ENCODE results near the gene RTP3. TPM values are rescaled to one million over a fixed set of nuclear protein-coding genes. Genes with fewer than 3 reads are reported as not detected.

Gene RTP3
- total and polyA plus RNA-seq, 7 experiments from 2014 or later: not detected

DNA sequence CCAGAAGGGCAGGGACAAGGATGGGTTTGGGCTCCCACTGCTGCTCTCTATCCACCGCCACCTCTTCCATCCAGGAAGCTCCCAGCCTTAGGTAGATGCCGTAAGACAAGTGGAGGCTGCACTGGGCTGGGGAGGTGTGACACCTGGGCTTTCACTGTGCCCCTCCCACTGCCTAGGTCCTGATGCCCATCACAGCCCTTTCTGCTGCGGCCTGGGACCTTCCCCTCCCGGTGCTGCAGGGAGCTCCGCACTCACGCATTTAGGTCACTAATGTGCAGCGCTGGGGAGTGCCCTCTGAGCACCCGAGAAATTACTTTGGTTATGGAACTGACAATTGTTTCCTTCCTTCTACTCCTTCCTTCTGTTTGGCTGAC is 33.9 kb upstream of the RTP3 start:
- peaks cover 0 to 4% (median 0%) of the 10 kb centered on the region in 11 donors for H3K9me3 Mint-ChIP-seq
- DNase-seq (peak in 1 of 9 donors; percentile 10), ATAC-seq (no peak)
- H3K4me1 ChIP-seq (ENCODE audit: control insufficient read depth in 2 of 2, insufficient read depth in 2 of 2, low read length in 2 of 2): no peaks in the 10 kb centered on the region
- H3K27ac ChIP-seq (ENCODE audit: low read depth, low read length): no peak overlapping the region
- no peak overlapping the region for H3K27ac Mint-ChIP-seq
- intact Hi-C loops (cut with micrococcal nuclease): no loop called here
- ChIA-PET CTCF (no interaction called here), POLR2A (no interaction called here)
- no peaks in the 10 kb centered on the region for H3K9me3 ChIP-seq (ENCODE audit: control insufficient read depth in 2 of 3, low read length in 3 of 3)
- peaks cover 0 to 3% of the 10 kb centered on the region in 2 donors for H3K27me3 ChIP-seq (ENCODE audit: control insufficient read depth in 2 of 2, insufficient read depth in 2 of 2, low read length in 2 of 2)
- H3K36me3 Mint-ChIP-seq: no peaks in the 10 kb centered on the region
- H3K4me3 Mint-ChIP-seq: no peak overlapping the region
- H3K4me3 ChIP-seq (ENCODE audit: low read length): no peak overlapping the region
- H3K27me3 Mint-ChIP-seq: peaks cover 37 to 75% (median 43%) of the 10 kb centered on the region in 5 donors
- H3K4me1 Mint-ChIP-seq: peaks cover 0 to 4% (median 0%) of the 10 kb centered on the region in 7 donors
- H3K36me3 ChIP-seq (ENCODE audit: control insufficient read depth in 2 of 3, insufficient read depth in 3 of 3, low read length in 3 of 3): no peaks in the 10 kb centered on the region

- ChIA-PET POLR2A (no interaction called here), CTCF (no interaction called here)
- Histone ChIP-seq H3K27me3 (ENCODE audit: control insufficient read depth in 2 of 2, insufficient read depth in 2 of 2, low read length in 2 of 2) (peaks cover 0 to 3% of the 10 kb centered on the region in 2 donors), H3K9me3 (ENCODE audit: control insufficient read depth in 2 of 3, low read length in 3 of 3) (no peaks in the 10 kb centered on the region), H3K4me1 (ENCODE audit: control insufficient read depth in 2 of 2, insufficient read depth in 2 of 2, low read length in 2 of 2) (no peaks in the 10 kb centered on the region), H3K27ac (ENCODE audit: low read depth, low read length) (no peak within 1 kb of the TSS), H3K4me3 (ENCODE audit: low read length) (no peak within 1 kb of the TSS), H3K36me3 (ENCODE audit: control insufficient read depth in 2 of 3, insufficient read depth in 3 of 3, low read length in 3 of 3) (no peaks in the 10 kb centered on the region)
- Mint-ChIP-seq H3K27ac (no peak within 1 kb of the TSS), H3K9me3 (peaks cover 0 to 4% (median 0%) of the 10 kb centered on the region in 11 donors), H3K36me3 (no peaks in the 10 kb centered on the region), H3K27me3 (peaks cover 37 to 71% (median 40%) of the 10 kb centered on the region in 5 donors), H3K4me3 (no peak within 1 kb of the TSS), H3K4me1 (peaks cover 0 to 4% (median 0%) of the 10 kb centered on the region in 7 donors)
- intact Hi-C loops (cut with micrococcal nuclease): no loop called here
- ATAC-seq (no peak), DNase-seq (peak in 1 of 9 donors; percentile 15)
These were observed 33.2 kb upstream of the RTP3 start, which contains the start of gene LTF for GRCh38 chr3:46464326-46465195. LTF (minus strand) TSS chr3:46464905; CDS start chr3:46464867, 38 bp downstream.

GRCh38 chr3:46465196-46465520 is 32.6 kb upstream of the RTP3 start:
- DNase-seq (no peak), ATAC-seq (no peak)
- CTCF ChIA-PET: no interaction called here
- Histone ChIP-seq H3K36me3 (ENCODE audit: control insufficient read depth in 2 of 3, insufficient read depth in 3 of 3, low read length in 3 of 3) (no peaks in the 10 kb centered on the region), H3K4me3 (ENCODE audit: low read length) (no peak overlapping the region), H3K27ac (ENCODE audit: low read depth, low read length) (no peak overlapping the region), H3K4me1 (ENCODE audit: control insufficient read depth in 2 of 2, insufficient read depth in 2 of 2, low read length in 2 of 2) (no peaks in the 10 kb centered on the region), H3K9me3 (ENCODE audit: control insufficient read depth in 2 of 3, low read length in 3 of 3) (no peaks in the 10 kb centered on the region), H3K27me3 (ENCODE audit: control insufficient read depth in 2 of 2, insufficient read depth in 2 of 2, low read length in 2 of 2) (peaks cover 0 to 3% of the 10 kb centered on the region in 2 donors)
- Mint-ChIP-seq H3K27me3 (peaks cover 33 to 65% (median 40%) of the 10 kb centered on the region in 5 donors), H3K9me3 (peaks cover 0 to 4% (median 0%) of the 10 kb centered on the region in 11 donors), H3K27ac (no peak overlapping the region), H3K4me1 (peaks cover 0 to 4% (median 0%) of the 10 kb centered on the region in 7 donors), H3K4me3 (no peak overlapping the region), H3K36me3 (no peaks in the 10 kb centered on the region)
- POLR2A ChIA-PET: no interaction called here
- intact Hi-C loops (cut with micrococcal nuclease): no loop called here

- no peaks in the 10 kb centered on the region for H3K4me1 ChIP-seq (ENCODE audit: control insufficient read depth in 2 of 2, insufficient read depth in 2 of 2, low read length in 2 of 2)
- peaks cover 0 to 4% (median 0%) of the 10 kb centered on the region in 7 donors for H3K4me1 Mint-ChIP-seq
- H3K36me3 Mint-ChIP-seq: no peaks in the 10 kb centered on the region
- H3K4me3 ChIP-seq (ENCODE audit: low read length): no peak overlapping the region
- intact Hi-C loops (cut with micrococcal nuclease): no loop called here
- peaks cover 0 to 3% of the 10 kb centered on the region in 2 donors for H3K27me3 ChIP-seq (ENCODE audit: control insufficient read depth in 2 of 2, insufficient read depth in 2 of 2, low read length in 2 of 2)
- H3K27ac Mint-ChIP-seq: no peak overlapping the region
- no peak for DNase-seq
- ChIA-PET CTCF (no interaction called here), POLR2A (no interaction called here)
- peaks cover 0 to 2% (median 0%) of the 10 kb centered on the region in 11 donors for H3K9me3 Mint-ChIP-seq
- no peak overlapping the region for H3K27ac ChIP-seq (ENCODE audit: low read depth, low read length)
- no peak for ATAC-seq
- no peaks in the 10 kb centered on the region for H3K36me3 ChIP-seq (ENCODE audit: control insufficient read depth in 2 of 3, insufficient read depth in 3 of 3, low read length in 3 of 3)
- H3K4me3 Mint-ChIP-seq: no peak overlapping the region
- H3K9me3 ChIP-seq (ENCODE audit: control insufficient read depth in 2 of 3, low read length in 3 of 3): no peaks in the 10 kb centered on the region
- H3K27me3 Mint-ChIP-seq: peaks cover 25 to 58% (median 40%) of the 10 kb centered on the region in 5 donors
These were observed 31.5 kb upstream of the RTP3 start for GRCh38 chr3:46466273-46466672.

- no peaks in the 10 kb centered on the region for H3K36me3 ChIP-seq (ENCODE audit: control insufficient read depth in 2 of 3, insufficient read depth in 3 of 3, low read length in 3 of 3)
- H3K27me3 ChIP-seq (ENCODE audit: control insufficient read depth in 2 of 2, insufficient read depth in 2 of 2, low read length in 2 of 2): peaks cover 0 to 3% of the 10 kb centered on the region in 2 donors
- H3K27ac Mint-ChIP-seq: no peak overlapping the region
- peaks cover 0 to 4% (median 0%) of the 10 kb centered on the region in 7 donors for H3K4me1 Mint-ChIP-seq
- H3K4me3 Mint-ChIP-seq: no peak overlapping the region
- DNase-seq (peak in 1 of 9 donors; percentile 15), ATAC-seq (no peak)
- no peaks in the 10 kb centered on the region for H3K36me3 Mint-ChIP-seq
- POLR2A ChIA-PET: no interaction called here
- no peaks in the 10 kb centered on the region for H3K4me1 ChIP-seq (ENCODE audit: control insufficient read depth in 2 of 2, insufficient read depth in 2 of 2, low read length in 2 of 2)
- intact Hi-C loops (cut with micrococcal nuclease): no loop called here
- H3K27ac ChIP-seq (ENCODE audit: low read depth, low read length): no peak overlapping the region
- no peaks in the 10 kb centered on the region for H3K9me3 Mint-ChIP-seq
- CTCF ChIA-PET: no interaction called here
- H3K9me3 ChIP-seq (ENCODE audit: control insufficient read depth in 2 of 3, low read length in 3 of 3): no peaks in the 10 kb centered on the region
- no peak overlapping the region for H3K4me3 ChIP-seq (ENCODE audit: low read length)
- H3K27me3 Mint-ChIP-seq: peaks cover 23 to 53% (median 43%) of the 10 kb centered on the region in 5 donors
These were observed 30.8 kb upstream of the RTP3 start for GRCh38 chr3:46466871-46467403.

DNA sequence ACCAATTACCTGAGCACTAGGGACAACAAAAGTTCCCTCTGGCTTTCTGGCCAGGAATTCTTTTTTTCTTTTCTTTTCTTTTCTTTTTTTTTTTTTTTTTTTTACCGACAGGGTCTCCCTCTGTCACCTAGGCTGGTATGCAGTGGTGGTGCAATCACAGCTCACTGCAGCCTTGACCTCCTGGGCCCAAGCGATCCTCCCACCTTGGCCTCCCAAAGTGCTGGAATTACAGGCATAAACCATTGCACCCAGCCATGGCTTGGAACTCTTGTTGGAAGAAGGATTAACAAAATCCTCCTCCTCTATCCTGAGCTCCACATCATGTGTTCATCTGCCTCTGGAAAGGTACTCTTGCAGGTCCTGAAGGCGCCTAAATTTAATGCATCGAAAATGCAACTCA is 30.2 kb upstream of the RTP3 start:
- no peaks in the 10 kb centered on the region for H3K9me3 ChIP-seq (ENCODE audit: control insufficient read depth in 2 of 3, low read length in 3 of 3)
- ChIA-PET POLR2A (no interaction called here), CTCF (no interaction called here)
- H3K27me3 ChIP-seq (ENCODE audit: control insufficient read depth in 2 of 2, insufficient read depth in 2 of 2, low read length in 2 of 2): peaks cover 0 to 3% of the 10 kb centered on the region in 2 donors
- Mint-ChIP-seq H3K4me3 (no peak overlapping the region), H3K36me3 (no peaks in the 10 kb centered on the region), H3K9me3 (no peaks in the 10 kb centered on the region), H3K27me3 (peaks cover 17 to 51% (median 40%) of the 10 kb centered on the region in 5 donors), H3K27ac (no peak overlapping the region), H3K4me1 (peaks cover 0 to 4% (median 0%) of the 10 kb centered on the region in 7 donors)
- no peaks in the 10 kb centered on the region for H3K4me1 ChIP-seq (ENCODE audit: control insufficient read depth in 2 of 2, insufficient read depth in 2 of 2, low read length in 2 of 2)
- DNase-seq (peak in 1 of 9 donors; percentile 3), ATAC-seq (no peak)
- intact Hi-C loops (cut with micrococcal nuclease): no loop called here
- no peak overlapping the region for H3K4me3 ChIP-seq (ENCODE audit: low read length)
- H3K27ac ChIP-seq (ENCODE audit: low read depth, low read length): no peak overlapping the region
- H3K36me3 ChIP-seq (ENCODE audit: control insufficient read depth in 2 of 3, insufficient read depth in 3 of 3, low read length in 3 of 3): no peaks in the 10 kb centered on the region

Measured in naive thymus-derived CD4-positive, alpha-beta T cell (primary cell).